Tibial artery (tissue), 4 donors: Measurements from ENCODE around the gene KRTAP13-1.

Experiments
- DNase-seq, 2 donors: peaks; one replicate each; pipeline ENCODE4 v3.0.0-alpha.2; 2019
- H3K27ac ChIP-seq, 2 donors: fragments of 200-600 bp; sonication (generic) in 1 of 2; 1 replicate in 1 of 2; 2 replicates in 1 of 2; pipeline ENCODE4 v1.5.1; 2018 to 2019; ENCODE audit warnings: mild to moderate bottlenecking in 1 of 2
- H3K27me3 ChIP-seq, 2 donors: fragments of 200-600 bp; sonication (generic) in 1 of 2; one replicate each; pipeline versions ENCODE4 v1.5.1 to v1.6.0; 2016 to 2019
- H3K36me3 ChIP-seq, 3 donors: fragments of 200-600 bp; sonication (generic) in 2 of 3; one replicate each; pipeline ENCODE4 v1.5.1; 2016 to 2019; ENCODE audit warnings: mild to moderate bottlenecking in 2 of 3
- H3K4me1 ChIP-seq, 4 donors: fragments of 200-600 bp; sonication (generic) in 2 of 4; 1 replicate in 3 of 4; 2 replicates in 1 of 4; pipeline ENCODE4 v1.5.1; 2016 to 2019
- H3K4me3 ChIP-seq, 2 donors: fragments of 200-600 bp; sonication (generic) in 1 of 2; 1 replicate in 1 of 2; 2 replicates in 1 of 2; pipeline ENCODE4 v1.5.1; 2018 to 2019; ENCODE audit warnings: mild to moderate bottlenecking in 2 of 2
- H3K9me3 ChIP-seq, 3 donors: fragments of 200-600 bp; sonication (generic) in 1 of 3; one replicate each; pipeline ENCODE4 v1.5.1; 2016 to 2019
- intact Hi-C: fragments of 100-400 bp; cut with DNase I; formaldehyde crosslinking; loops from one replicate; pipeline ENCODE4 v1.15.0; 2023; ENCODE audit warnings: low total_unique reads
- TF ChIP-seq, protein P1 (sequence below), 2 experiments: fragments of 200-600 bp in 1 of 2; fragments of 450-650 bp in 1 of 2; IDR thresholded peaks; one replicate each; pipeline ENCODE4 v1.5.1; 2017 to 2019; ENCODE audit warnings: antibody characterized with exemption in 2 of 2, mild to moderate bottlenecking in 1 of 2, moderate library complexity in 1 of 2

The KRTAP13-1 gene

DNA sequence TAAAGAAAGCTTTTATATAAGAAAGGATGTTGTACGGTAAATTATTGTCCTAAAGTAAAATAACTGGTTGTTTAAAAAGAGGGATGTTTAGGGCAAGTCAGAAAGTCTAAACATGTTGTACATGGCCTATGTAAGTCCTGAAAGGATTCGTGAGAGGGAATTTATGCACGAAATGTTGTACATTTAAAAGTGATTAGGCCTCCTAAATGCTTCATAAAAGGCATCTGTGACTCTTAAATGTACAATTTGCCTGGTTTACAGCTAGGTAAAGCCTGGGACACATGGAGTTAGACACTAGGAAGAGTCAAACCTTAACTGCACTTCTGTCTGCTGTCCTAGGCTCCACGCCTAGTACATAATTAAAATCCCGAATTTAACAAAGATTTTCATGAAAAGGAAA is 20.2 kb downstream of the KRTAP13-1 start:
- no peak for DNase-seq
- Histone ChIP-seq H3K27me3 (no peaks in the 10 kb centered on the region), H3K27ac (no peak overlapping the region), H3K36me3 (no peaks in the 10 kb centered on the region), H3K9me3 (no peaks in the 10 kb centered on the region), H3K4me1 (no peaks in the 10 kb centered on the region), H3K4me3 (no peak overlapping the region)
- TF ChIP-seq, protein P1, sequence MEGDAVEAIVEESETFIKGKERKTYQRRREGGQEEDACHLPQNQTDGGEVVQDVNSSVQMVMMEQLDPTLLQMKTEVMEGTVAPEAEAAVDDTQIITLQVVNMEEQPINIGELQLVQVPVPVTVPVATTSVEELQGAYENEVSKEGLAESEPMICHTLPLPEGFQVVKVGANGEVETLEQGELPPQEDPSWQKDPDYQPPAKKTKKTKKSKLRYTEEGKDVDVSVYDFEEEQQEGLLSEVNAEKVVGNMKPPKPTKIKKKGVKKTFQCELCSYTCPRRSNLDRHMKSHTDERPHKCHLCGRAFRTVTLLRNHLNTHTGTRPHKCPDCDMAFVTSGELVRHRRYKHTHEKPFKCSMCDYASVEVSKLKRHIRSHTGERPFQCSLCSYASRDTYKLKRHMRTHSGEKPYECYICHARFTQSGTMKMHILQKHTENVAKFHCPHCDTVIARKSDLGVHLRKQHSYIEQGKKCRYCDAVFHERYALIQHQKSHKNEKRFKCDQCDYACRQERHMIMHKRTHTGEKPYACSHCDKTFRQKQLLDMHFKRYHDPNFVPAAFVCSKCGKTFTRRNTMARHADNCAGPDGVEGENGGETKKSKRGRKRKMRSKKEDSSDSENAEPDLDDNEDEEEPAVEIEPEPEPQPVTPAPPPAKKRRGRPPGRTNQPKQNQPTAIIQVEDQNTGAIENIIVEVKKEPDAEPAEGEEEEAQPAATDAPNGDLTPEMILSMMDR (IDR thresholded peaks at IDR 0.05), result no peak
- intact Hi-C loops, result no loop called here

DNA sequence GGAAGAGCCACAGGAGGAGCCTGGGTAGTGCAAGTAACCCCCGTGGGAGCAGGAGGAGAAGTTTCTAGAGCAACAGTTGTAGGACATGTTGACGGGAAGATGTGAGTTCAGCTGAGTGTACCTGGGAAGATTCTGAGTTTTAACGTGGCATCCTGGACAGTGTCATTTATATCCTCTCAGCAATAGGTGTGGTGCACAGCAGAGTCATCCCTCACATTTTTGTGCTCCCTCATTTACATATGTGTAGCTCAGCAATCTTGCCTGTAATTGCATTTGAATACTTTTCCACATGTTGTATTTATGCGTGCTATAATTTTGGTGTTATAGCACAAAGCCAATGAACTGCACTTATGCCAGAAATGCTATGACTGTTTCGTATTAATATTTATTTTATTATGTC is 30.0 kb downstream of the KRTAP13-1 start, which contains the start of gene KRTAP13-3:
TSS of gene KRTAP13-3 (minus strand) at position 101 of the 400 bp plus-strand sequence. CDS start at position 87, 14 bp downstream.
- no peak for DNase-seq
- Histone ChIP-seq H3K27ac (no peak within 1 kb of the TSS), H3K4me3 (no peak within 1 kb of the TSS), H3K36me3 (no peaks in the 10 kb centered on the region), H3K9me3 (no peaks in the 10 kb centered on the region), H3K4me1 (no peaks in the 10 kb centered on the region), H3K27me3 (no peaks in the 10 kb centered on the region)
- TF ChIP-seq, protein P1 (IDR thresholded peaks at IDR 0.05), result no peak
- intact Hi-C loops, result no loop called here

DNA sequence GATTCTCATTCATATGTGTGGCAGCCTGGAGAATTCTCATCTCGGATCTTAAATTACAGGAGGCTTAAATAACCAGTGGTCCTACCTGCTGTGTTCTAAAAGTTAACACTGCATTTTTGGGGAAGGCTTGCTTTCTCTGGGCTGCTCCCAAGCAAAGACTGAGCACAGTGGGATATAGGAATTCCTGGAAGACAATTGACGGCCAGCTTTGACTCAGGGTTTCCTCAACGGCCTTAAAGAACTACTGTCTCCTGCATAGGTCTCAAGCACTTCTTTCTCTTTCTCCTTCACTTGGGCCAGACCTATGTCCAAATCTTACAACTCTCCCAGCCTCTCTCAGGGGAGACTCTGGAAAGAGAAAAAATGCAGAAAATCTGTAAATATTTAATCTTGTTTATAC is 30.9 kb downstream of the KRTAP13-1 start:
- Histone ChIP-seq H3K27me3 (no peaks in the 10 kb centered on the region), H3K9me3 (no peaks in the 10 kb centered on the region), H3K4me1 (no peaks in the 10 kb centered on the region), H3K4me3 (no peak overlapping the region), H3K36me3 (no peaks in the 10 kb centered on the region), H3K27ac (no peak overlapping the region)
- intact Hi-C loops, result no loop called here
- no peak for DNase-seq
- TF ChIP-seq, protein P1 (IDR thresholded peaks at IDR 0.05), result no peak

DNA sequence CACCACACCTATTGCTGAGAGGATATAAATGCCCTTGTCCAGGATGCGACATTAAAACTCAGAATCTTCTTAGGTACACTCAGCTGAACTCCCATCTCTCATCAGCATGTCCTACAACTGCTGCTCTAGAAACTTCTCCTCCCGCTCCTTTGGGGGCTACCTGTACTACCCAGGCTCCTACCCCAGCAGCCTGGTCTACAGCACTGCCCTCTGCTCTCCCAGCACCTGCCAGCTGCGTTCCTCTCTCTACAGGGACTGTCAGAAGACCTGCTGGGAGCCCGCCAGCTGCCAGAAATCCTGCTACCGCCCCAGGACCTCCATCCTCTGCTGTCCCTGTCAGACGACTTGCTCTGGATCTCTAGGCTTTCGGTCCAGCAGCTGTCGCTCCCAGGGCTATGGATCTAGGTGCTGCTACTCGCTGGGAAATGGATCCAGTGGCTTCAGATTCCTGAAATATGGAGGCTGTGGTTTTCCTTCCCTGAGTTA is 34.4 kb downstream of the KRTAP13-1 start, which contains the start of gene KRTAP13-4:
TSS of gene KRTAP13-4 (plus strand) at position 51 of the 486 bp plus-strand sequence. CDS start at position 107, 56 bp downstream.
- DNase-seq, result no peak
- Histone ChIP-seq H3K27ac (no peak within 1 kb of the TSS), H3K4me1 (no peaks in the 10 kb centered on the region), H3K27me3 (no peaks in the 10 kb centered on the region), H3K4me3 (no peak within 1 kb of the TSS), H3K9me3 (no peaks in the 10 kb centered on the region), H3K36me3 (no peaks in the 10 kb centered on the region)
- intact Hi-C loops, result no loop called here
- TF ChIP-seq, protein P1 (IDR thresholded peaks at IDR 0.05), result no peak

DNA sequence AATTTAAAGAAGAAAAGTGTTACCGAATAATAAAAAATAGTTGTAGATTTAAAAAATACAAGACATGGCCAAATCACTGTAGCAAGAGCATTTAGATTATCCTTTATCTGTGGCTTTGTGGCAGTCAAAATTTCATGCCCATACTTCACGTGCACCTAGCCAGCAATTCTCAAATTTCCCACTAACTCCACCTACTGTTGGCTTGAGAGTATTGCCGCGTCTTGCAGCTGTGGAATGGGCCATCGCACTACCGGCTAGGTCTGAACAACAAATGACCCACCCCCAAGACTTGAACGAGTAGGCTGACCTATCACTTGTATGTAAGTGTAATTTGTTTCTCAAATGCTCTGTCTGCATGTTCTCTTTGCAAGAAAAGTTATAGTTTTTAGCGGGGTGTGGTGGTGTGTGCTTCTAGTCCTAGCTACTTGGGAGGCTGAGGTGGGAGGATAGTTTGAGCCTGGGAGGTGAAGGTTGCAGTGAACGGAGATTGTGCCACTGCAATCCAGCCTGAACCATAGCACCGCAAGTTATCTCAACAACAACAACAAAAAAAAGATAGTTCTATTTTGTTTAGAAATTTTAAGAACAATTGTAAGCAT is 38.3 kb downstream of the KRTAP13-1 start:
- intact Hi-C loops, result no loop called here

More for the DNA sequence above, 38.3 kb downstream of the KRTAP13-1 start:
- Histone ChIP-seq H3K4me1 (no peaks in the 10 kb centered on the region), H3K4me3 (no peak overlapping the region), H3K9me3 (no peaks in the 10 kb centered on the region), H3K27ac (no peak overlapping the region), H3K27me3 (no peaks in the 10 kb centered on the region), H3K36me3 (no peaks in the 10 kb centered on the region)
- DNase-seq, result no peak
- TF ChIP-seq, protein P1 (IDR thresholded peaks at IDR 0.05), result peak; percentile 54 to 59
